Kidney (tissue), 14 donors: ENCODE data around the gene PRAC1. TPM values are rescaled to one million over a fixed set of nuclear protein-coding genes. Genes with fewer than 3 reads are reported as not detected.

ENCODE experiments used
- DNase-seq, 5 donors: peaks; one replicate each; pipeline ENCODE4 v3.0.0-alpha.2; 2013 to 2020
- FAIRE-seq: peaks from 2 replicates; lab custom pipeline; 2012; peaks lifted over from hg19 to GRCh38; lab: Jason Lieb, UNC
- H3K27ac ChIP-seq, 2 donors: one replicate each; pipeline ENCODE4 v1.7.0; 2013; ENCODE audit warnings: low read depth in 2 of 2, low read length in 2 of 2, inconsistent platforms in 1 of 2
- H3K27me3 ChIP-seq: one replicate; pipeline ENCODE4 v1.7.1; 2013; ENCODE audit warnings: low read length, inconsistent platforms; ENCODE audit not compliant: control insufficient read depth, insufficient read depth
- H3K36me3 ChIP-seq, 3 donors: one replicate each; pipeline versions ENCODE4 v1.7.0 to v1.7.1; 2013; ENCODE audit warnings: low read length in 3 of 3, control low read depth in 1 of 3, inconsistent platforms in 1 of 3; ENCODE audit not compliant: insufficient read depth in 3 of 3, control insufficient read depth in 2 of 3
- H3K4me1 ChIP-seq, 3 donors: one replicate each; pipeline versions ENCODE4 v1.7.0 to v1.7.1; 2013; ENCODE audit warnings: low read length in 3 of 3, inconsistent platforms in 1 of 3, low read depth in 1 of 3; ENCODE audit not compliant: control insufficient read depth in 2 of 3, insufficient read depth in 2 of 3
- H3K4me3 ChIP-seq, 3 donors: one replicate each; pipeline versions ENCODE4 v1.7.0 to v1.8.1; 2013; ENCODE audit warnings: low read length in 3 of 3, control low read depth in 1 of 3, inconsistent platforms in 1 of 3
- H3K9ac ChIP-seq, 3 donors: one replicate each; pipeline versions ENCODE4 v1.7.0 to v1.7.1; 2013; ENCODE audit warnings: low read length in 3 of 3, control low read depth in 1 of 3, inconsistent platforms in 1 of 3
- H3K9me3 ChIP-seq, 3 donors: one replicate each; pipeline versions ENCODE4 v1.7.0 to v1.7.1; 2013; ENCODE audit warnings: low read length in 3 of 3, control low read depth in 1 of 3, inconsistent platforms in 1 of 3; ENCODE audit not compliant: control insufficient read depth in 2 of 3, insufficient read depth in 1 of 3
- intact Hi-C: fragments of 100-400 bp; cut with DNase I; formaldehyde crosslinking; loops from one replicate; pipeline ENCODE4 v1.11.1; 2022
- polyA plus RNA-seq: library from polyadenylated mRNA; stranded (reverse); fragments of 350-450 nt; fragmentation: Illumina TruSeq; extraction: RNeasy Lipid Tissue Mini Kit (QIAGEN cat#74804); gene quantifications from one replicate; pipeline ENCODE4 v1.2.3, GENCODE V29; 2014; ENCODE audit warnings: low read depth, low replicate concordance; ENCODE audit not compliant: insufficient read depth
- total RNA-seq: library from RNA; stranded (reverse); fragmentation: NEBNext Ultra II Directional; extraction: Animal tissue kit (Norgen Biotek cat#: 25700); gene quantifications from one replicate; pipeline ENCODE4 v1.2.1, GENCODE V29; 2021
- TF ChIP-seq, protein P1 (sequence below): IDR thresholded peaks from 3 replicates; pipeline ENCODE4 v1.5.1; 2012; ENCODE audit warnings: mild to moderate bottlenecking, moderate library complexity, borderline replicate concordance; ENCODE audit not compliant: insufficient read depth; ENCODE audit errors: extremely low read depth
- donor health status: control.
- donor health status: control.
- donor health status: control.
- donor health status: control.
- donor health status: control.
- donor health status: DM: yes; HTN: yes; CAD: no.
- donor health status: Normal renal cell carcinoma (clear cell type).

Gene PRAC1
- total and polyA plus RNA-seq, 2 donors from 2014 or later = not detected

DNA sequence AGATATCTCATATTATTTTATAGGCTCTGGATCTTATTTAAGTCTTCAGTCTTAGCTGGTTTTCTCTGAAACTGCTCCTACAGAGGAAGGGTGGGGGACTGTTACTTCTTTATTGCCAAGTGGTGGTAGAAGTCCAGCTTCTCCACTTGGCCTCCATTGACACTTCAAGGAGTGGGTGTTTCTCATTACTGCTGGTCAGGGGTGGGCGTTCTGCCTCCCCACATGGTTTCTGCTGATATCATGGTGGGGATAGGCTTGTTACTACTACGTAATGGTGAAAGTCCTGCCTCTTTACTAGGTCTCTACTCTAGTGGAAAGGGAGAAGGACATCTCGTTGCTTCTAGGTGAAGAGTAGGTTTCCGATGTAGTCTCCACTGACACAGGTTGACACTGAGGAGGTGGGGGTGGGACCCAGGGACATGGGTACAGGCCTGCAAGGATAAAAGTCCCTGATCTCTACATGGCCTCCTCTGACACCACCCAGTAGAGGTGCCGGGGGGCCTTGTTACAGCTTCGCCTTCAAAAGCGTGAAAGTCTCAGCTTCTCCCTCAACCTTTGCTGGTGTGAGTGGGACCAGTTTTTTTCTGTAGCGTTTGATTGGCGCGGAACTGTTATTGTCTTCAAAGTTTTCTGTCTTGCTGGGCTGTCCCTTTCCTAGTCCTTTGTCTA, 20.3 kb downstream of the PRAC1 start:
- Histone ChIP-seq H3K9ac (no peak overlapping the region), H3K4me1 (no peaks in the 10 kb centered on the region), H3K4me3 (no peak overlapping the region), H3K36me3 (no peaks in the 10 kb centered on the region), H3K27me3 (peaks cover 2% of the 10 kb centered on the region), H3K9me3 (no peaks in the 10 kb centered on the region), H3K27ac (no peak overlapping the region)
- intact Hi-C loops = no loop called here
- DNase-seq (no peak), FAIRE-seq (no peak)
- TF ChIP-seq, protein P1, sequence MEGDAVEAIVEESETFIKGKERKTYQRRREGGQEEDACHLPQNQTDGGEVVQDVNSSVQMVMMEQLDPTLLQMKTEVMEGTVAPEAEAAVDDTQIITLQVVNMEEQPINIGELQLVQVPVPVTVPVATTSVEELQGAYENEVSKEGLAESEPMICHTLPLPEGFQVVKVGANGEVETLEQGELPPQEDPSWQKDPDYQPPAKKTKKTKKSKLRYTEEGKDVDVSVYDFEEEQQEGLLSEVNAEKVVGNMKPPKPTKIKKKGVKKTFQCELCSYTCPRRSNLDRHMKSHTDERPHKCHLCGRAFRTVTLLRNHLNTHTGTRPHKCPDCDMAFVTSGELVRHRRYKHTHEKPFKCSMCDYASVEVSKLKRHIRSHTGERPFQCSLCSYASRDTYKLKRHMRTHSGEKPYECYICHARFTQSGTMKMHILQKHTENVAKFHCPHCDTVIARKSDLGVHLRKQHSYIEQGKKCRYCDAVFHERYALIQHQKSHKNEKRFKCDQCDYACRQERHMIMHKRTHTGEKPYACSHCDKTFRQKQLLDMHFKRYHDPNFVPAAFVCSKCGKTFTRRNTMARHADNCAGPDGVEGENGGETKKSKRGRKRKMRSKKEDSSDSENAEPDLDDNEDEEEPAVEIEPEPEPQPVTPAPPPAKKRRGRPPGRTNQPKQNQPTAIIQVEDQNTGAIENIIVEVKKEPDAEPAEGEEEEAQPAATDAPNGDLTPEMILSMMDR = no peak

DNA sequence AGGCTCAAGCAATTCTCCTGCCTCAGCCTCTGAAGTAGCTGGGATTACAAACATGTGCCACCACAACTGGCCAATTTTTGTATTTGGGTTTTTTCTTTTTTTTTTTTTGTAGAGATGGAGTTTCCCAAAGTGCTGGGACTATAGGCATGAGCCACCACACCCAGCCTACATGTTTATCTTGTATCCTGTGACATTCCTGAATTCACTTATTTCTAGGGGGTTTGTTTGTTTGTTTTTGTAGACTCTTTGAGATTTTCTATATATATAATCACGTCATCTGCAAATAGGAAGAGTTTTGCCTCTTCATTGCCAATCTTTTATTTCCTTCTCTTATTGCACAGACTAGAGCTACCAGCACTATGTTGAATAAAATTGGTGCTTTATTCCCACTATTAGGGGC, 29.1 kb downstream of the PRAC1 start:
- FAIRE-seq (no peak), DNase-seq (no peak)
- TF ChIP-seq, protein P1 = no peak
- Histone ChIP-seq H3K27ac (no peak overlapping the region), H3K36me3 (no peaks in the 10 kb centered on the region), H3K9me3 (no peaks in the 10 kb centered on the region), H3K4me3 (no peak overlapping the region), H3K9ac (no peak overlapping the region), H3K4me1 (no peaks in the 10 kb centered on the region), H3K27me3 (no peaks in the 10 kb centered on the region)
- intact Hi-C loops = no loop called here

DNA sequence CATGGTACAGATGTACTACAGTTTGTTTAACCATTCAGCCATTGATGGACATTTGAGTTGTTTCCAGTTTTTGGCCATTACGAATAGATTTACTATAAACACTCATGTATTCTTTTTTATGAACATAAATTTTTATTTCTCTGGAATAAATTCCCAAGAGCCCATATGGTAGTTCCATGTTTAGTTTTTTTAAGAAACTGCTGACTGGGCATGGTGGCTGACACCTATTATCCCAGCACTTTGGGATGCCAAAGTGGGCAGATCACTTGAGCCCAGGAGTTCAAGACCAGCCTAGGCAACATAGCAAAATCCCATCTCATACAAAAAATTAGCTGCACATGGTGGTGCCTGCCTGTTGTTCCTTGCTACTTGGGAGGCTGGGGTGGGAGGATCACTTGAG, 30.3 kb downstream of the PRAC1 start:
- H3K9ac ChIP-seq = no peak overlapping the region
- FAIRE-seq (no peak), DNase-seq (no peak)
- H3K9me3 ChIP-seq = no peaks in the 10 kb centered on the region
- no peak overlapping the region for H3K4me3 ChIP-seq
- intact Hi-C loops = no loop called here
- H3K36me3 ChIP-seq = no peaks in the 10 kb centered on the region
- no peaks in the 10 kb centered on the region for H3K4me1 ChIP-seq
- TF ChIP-seq, protein P1 = no peak
- H3K27me3 ChIP-seq = no peaks in the 10 kb centered on the region
- no peak overlapping the region for H3K27ac ChIP-seq

DNA sequence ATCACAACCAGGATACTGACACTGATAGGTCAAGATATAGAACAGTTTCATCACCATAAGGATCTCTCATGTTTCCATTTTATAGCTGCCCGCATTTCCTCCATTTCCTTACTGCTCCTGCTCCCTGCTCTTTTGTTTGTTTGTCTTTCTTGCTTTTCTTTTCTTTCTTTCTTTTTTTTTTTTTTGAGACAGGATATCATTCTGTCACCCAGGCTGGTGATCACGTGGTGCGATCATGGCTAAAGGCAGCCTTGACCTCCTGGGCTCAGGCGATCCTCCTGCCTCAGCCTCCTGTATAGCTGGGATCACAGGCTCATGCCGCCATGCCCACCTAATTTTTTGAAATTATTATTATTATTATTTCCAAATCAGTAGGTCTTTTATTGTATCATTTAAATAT, 31.7 kb downstream of the PRAC1 start:
- intact Hi-C loops = no loop called here
- H3K27me3 ChIP-seq = no peaks in the 10 kb centered on the region
- FAIRE-seq = no peak

More for the DNA sequence above, 31.7 kb downstream of the PRAC1 start:
- Histone ChIP-seq H3K4me3 (no peak overlapping the region), H3K4me1 (no peaks in the 10 kb centered on the region), H3K36me3 (no peaks in the 10 kb centered on the region), H3K9me3 (no peaks in the 10 kb centered on the region), H3K27ac (no peak overlapping the region), H3K9ac (no peak overlapping the region)
- TF ChIP-seq, protein P1 = no peak
- no peak for DNase-seq
